SK-MEL-5 (cell line): Measurements from ENCODE around the gene MBD3L5. TPM values are rescaled to one million over a fixed set of nuclear protein-coding genes. Genes with fewer than 3 reads are reported as not detected.
"Not testable (repeated sequence)": the region's sequence is repeated elsewhere in the genome, so short reads cannot be mapped to it uniquely, and the experiment has no call there.

Source experiments
- DNase-seq: peaks from one replicate; pipeline ENCODE4 v3.0.0-alpha.2; 2016; ENCODE audit warnings: low read depth, low spot score
- in situ Hi-C: cut with HindIII; loops from 2 replicates; pipeline ENCODE4 v1.10.0; 2016; ENCODE audit warnings: low sequenced_read_pairs, high pct_unique_total_duplicates, low pct_unique_long_range_greater_than_20kb
- polyA plus RNA-seq, 2 experiments: library from polyadenylated mRNA; depleted of rRNA; stranded (reverse); fragments of >200 nt; gene quantifications; 2 replicates each; pipeline ENCODE4 v1.2.3, GENCODE V29; 2015
- total RNA-seq: library from RNA; depleted of rRNA; stranded (reverse); fragments of >200 nt; shearing (Covaris generic); gene quantifications from 2 replicates; pipeline ENCODE4 v1.2.3, GENCODE V29; 2014; rRNA removed

MBD3L5 gene
- not detected in 2 replicates for total RNA-seq
- not detected in 2 replicates for polyA plus RNA-seq (2015; cell fraction: cytosol; rRNA removed)
- not detected in 2 replicates for polyA plus RNA-seq (2015; cell fraction: nucleus; rRNA removed)

- DNase-seq, in situ Hi-C loops: not testable (repeated sequence)
These were observed at the start of gene MBD3L5 for GRCh38 chr19:7030278-7030677. MBD3L5 (plus strand) TSS chr19:7030578; CDS start chr19:7030612, 34 bp downstream.

- no peak for DNase-seq
- in situ Hi-C loops, result no loop called here
These were observed 46.9 kb upstream of the MBD3L5 start for GRCh38 chr19:6983448-6983847.

- no peak for DNase-seq
- in situ Hi-C loops, result no loop called here
These were observed 42.5 kb upstream of the MBD3L5 start for GRCh38 chr19:6987850-6988249.

- in situ Hi-C loops, result no loop called here
- DNase-seq, result no peak
These were observed 42.1 kb upstream of the MBD3L5 start for GRCh38 chr19:6988257-6988656.

GRCh38 chr19:6995054-6995453, 35.3 kb upstream of the MBD3L5 start:
- DNase-seq, result no peak
- in situ Hi-C loops, result no loop called here

- in situ Hi-C loops, result no loop called here
- no peak for DNase-seq
These were observed 33.6 kb upstream of the MBD3L5 start for GRCh38 chr19:6996810-6997209.

- no peak for DNase-seq
- in situ Hi-C loops, result no loop called here
These were observed 32.5 kb upstream of the MBD3L5 start for GRCh38 chr19:6997679-6998445.

GRCh38 chr19:6999933-7000332, 30.4 kb upstream of the MBD3L5 start:
- in situ Hi-C loops, result no loop called here
- no peak for DNase-seq

- in situ Hi-C loops, result no loop called here
- DNase-seq, result no peak
These were observed 30.0 kb upstream of the MBD3L5 start for GRCh38 chr19:7000333-7000732.

- in situ Hi-C loops, result no loop called here
- DNase-seq, result no peak
These were observed 29.6 kb upstream of the MBD3L5 start for GRCh38 chr19:7000816-7001215.

GRCh38 chr19:7004313-7004931, 26.0 kb upstream of the MBD3L5 start:
- DNase-seq, result no peak
- in situ Hi-C loops, result no loop called here

- in situ Hi-C loops, result no loop called here
- no peak for DNase-seq
These were observed 24.2 kb upstream of the MBD3L5 start for GRCh38 chr19:7006135-7006704.

GRCh38 chr19:7007859-7008258, 22.5 kb upstream of the MBD3L5 start:
- DNase-seq, result no peak
- in situ Hi-C loops, result no loop called here

- DNase-seq, result no peak
- in situ Hi-C loops, result no loop called here
These were observed 19.4 kb upstream of the MBD3L5 start for GRCh38 chr19:7010722-7011593.

GRCh38 chr19:7013678-7014077, 16.7 kb upstream of the MBD3L5 start:
- DNase-seq, result peak; percentile 49

GRCh38 chr19:7018828-7019227, 11.6 kb upstream of the MBD3L5 start:
- DNase-seq, result no peak
- in situ Hi-C loops, result no loop called here

More at GRCh38 chr19:7013678-7014077, 16.7 kb upstream of the MBD3L5 start:
- in situ Hi-C loops, result no loop called here

GRCh38 chr19:7021331-7021730, 9.0 kb upstream of the MBD3L5 start, which contains the start of gene MBD3L2B:
MBD3L2B (minus strand) TSS chr19:7021431; CDS start chr19:7021397, 34 bp downstream.
- in situ Hi-C loops, result not testable (repeated sequence)

GRCh38 chr19:7028790-7029189, 1.6 kb upstream of the MBD3L5 start:
- in situ Hi-C loops, DNase-seq: not testable (repeated sequence)

More at GRCh38 chr19:7021331-7021730, 9.0 kb upstream of the MBD3L5 start, which contains the start of gene MBD3L2B:
- not testable (repeated sequence) for DNase-seq
